ENCODE results near the gene NMRAL1.

Gene NMRAL1

DNA sequence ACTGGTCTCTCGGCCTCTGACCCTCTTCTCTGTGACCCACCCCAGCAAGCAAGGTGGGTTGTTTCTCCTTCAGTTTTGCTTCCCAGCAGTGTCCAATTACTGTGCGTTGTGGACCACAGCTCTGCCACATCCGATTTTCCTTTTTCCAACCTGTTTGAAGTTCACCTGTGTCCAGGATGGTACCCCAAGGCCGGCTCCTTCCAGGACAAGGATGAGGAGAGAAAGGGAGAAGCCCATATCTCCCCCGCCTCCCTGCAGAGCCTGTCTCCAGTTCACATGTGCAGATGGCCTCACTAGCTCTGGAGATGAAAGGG, 13.5 kb downstream of the NMRAL1 start:
- Histone ChIP-seq H3K9me2 (replicated peaks; ENCODE audit: control insufficient read depth, low read length) (no peaks in the 10 kb centered on the region), H3K4me3 (ENCODE audit: low read length) (no peak overlapping the region), H3K79me2 (ENCODE audit: control insufficient read depth, low read length) (no peaks in the 10 kb centered on the region), H3K27me3 (ENCODE audit: control insufficient read depth, low read length) (no peaks in the 10 kb centered on the region), H3K9me3 (ENCODE audit: control insufficient read depth, insufficient read depth, low read length) (no peaks in the 10 kb centered on the region), H4K20me1 (ENCODE audit: control insufficient read depth, insufficient read depth, low read depth, low read length) (no peaks in the 10 kb centered on the region), H3K36me3 (ENCODE audit: control insufficient read depth, low read length) (peaks cover 69% of the 10 kb centered on the region), H3K27ac (ENCODE audit: low read depth, low read length) (no peak overlapping the region), H3K4me1 (ENCODE audit: control insufficient read depth, low read length) (no peaks in the 10 kb centered on the region), H3F3A (ENCODE audit: control insufficient read depth, insufficient read depth) (peaks cover 18% of the 10 kb centered on the region), H3K4me2 (ENCODE audit: low read length) (no peak overlapping the region)
- TF ChIP-seq, protein P1, sequence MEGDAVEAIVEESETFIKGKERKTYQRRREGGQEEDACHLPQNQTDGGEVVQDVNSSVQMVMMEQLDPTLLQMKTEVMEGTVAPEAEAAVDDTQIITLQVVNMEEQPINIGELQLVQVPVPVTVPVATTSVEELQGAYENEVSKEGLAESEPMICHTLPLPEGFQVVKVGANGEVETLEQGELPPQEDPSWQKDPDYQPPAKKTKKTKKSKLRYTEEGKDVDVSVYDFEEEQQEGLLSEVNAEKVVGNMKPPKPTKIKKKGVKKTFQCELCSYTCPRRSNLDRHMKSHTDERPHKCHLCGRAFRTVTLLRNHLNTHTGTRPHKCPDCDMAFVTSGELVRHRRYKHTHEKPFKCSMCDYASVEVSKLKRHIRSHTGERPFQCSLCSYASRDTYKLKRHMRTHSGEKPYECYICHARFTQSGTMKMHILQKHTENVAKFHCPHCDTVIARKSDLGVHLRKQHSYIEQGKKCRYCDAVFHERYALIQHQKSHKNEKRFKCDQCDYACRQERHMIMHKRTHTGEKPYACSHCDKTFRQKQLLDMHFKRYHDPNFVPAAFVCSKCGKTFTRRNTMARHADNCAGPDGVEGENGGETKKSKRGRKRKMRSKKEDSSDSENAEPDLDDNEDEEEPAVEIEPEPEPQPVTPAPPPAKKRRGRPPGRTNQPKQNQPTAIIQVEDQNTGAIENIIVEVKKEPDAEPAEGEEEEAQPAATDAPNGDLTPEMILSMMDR (IDR thresholded peaks at IDR 0.05; ENCODE audit: low read depth, low read length, poor library complexity, severe bottlenecking), result no peak
- no peak for TF ChIP-seq EZH2phosphoT487 (IDR thresholded peaks at IDR 0.05; ENCODE audit: borderline replicate concordance, low read length)

DNA sequence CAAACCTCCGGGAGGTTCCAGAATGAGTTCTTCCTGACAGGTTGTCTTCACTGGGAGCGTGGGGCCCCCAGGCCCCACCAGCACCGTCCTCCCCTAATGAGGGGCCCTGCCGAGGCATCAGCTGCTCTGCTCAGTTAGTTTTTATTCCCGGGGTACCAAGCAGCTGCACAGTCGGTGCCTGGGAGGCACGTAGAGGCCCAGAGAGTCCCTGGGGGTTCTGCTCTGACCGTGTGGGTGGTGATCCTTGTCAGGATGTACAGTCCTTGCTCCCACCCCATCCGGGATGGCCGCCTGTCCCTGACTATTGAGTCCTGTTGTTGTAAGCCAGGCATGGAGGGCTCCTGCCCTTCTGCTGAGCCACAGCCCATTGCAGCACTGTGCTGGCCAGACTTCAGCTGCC, 18.5 kb downstream of the NMRAL1 start:
- TF ChIP-seq, protein P1 (IDR thresholded peaks at IDR 0.05; ENCODE audit: low read depth, low read length, poor library complexity, severe bottlenecking), result no peak
- TF ChIP-seq EZH2phosphoT487 (IDR thresholded peaks at IDR 0.05; ENCODE audit: borderline replicate concordance, low read length), result no peak
- Histone ChIP-seq H3K9me3 (ENCODE audit: control insufficient read depth, insufficient read depth, low read length) (no peaks in the 10 kb centered on the region), H3K36me3 (ENCODE audit: control insufficient read depth, low read length) (peaks cover 82% of the 10 kb centered on the region), H3K4me1 (ENCODE audit: control insufficient read depth, low read length) (no peaks in the 10 kb centered on the region), H3K9me2 (replicated peaks; ENCODE audit: control insufficient read depth, low read length) (no peaks in the 10 kb centered on the region), H3K4me2 (ENCODE audit: low read length) (no peak overlapping the region), H3K79me2 (ENCODE audit: control insufficient read depth, low read length) (peaks cover 4% of the 10 kb centered on the region), H4K20me1 (ENCODE audit: control insufficient read depth, insufficient read depth, low read depth, low read length) (no peaks in the 10 kb centered on the region), H3K27me3 (ENCODE audit: control insufficient read depth, low read length) (no peaks in the 10 kb centered on the region), H3K27ac (ENCODE audit: low read depth, low read length) (no peak overlapping the region), H3F3A (ENCODE audit: control insufficient read depth, insufficient read depth) (peaks cover 15% of the 10 kb centered on the region), H3K4me3 (ENCODE audit: low read length) (no peak overlapping the region)

DNA sequence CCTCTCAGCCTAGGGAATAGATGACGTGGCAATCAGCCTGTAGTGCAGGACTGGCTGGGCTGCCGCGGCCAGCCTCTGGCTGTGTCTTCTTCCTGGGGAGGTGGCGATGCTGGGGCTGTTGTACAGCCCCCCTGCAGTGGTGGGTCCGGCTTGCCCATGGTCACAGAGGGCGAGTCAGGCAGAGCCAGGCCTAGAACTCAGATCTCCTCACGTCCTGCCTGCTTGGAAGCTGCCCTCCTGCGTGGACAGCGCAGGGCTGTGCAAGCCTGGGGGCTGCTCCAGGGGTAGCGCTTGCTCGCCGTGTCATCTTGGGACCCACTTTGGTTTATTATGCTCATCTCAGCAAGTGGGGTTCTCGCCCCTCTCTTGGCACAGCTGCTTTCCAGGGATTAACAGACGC, 19.3 kb downstream of the NMRAL1 start:
- Histone ChIP-seq H3K4me3 (ENCODE audit: low read length) (no peak overlapping the region), H3K4me1 (ENCODE audit: control insufficient read depth, low read length) (no peaks in the 10 kb centered on the region), H3K9me3 (ENCODE audit: control insufficient read depth, insufficient read depth, low read length) (no peaks in the 10 kb centered on the region), H3K4me2 (ENCODE audit: low read length) (no peak overlapping the region), H3K9me2 (replicated peaks; ENCODE audit: control insufficient read depth, low read length) (no peaks in the 10 kb centered on the region), H3K27ac (ENCODE audit: low read depth, low read length) (no peak overlapping the region), H3K36me3 (ENCODE audit: control insufficient read depth, low read length) (peaks cover 88% of the 10 kb centered on the region), H3F3A (ENCODE audit: control insufficient read depth, insufficient read depth) (peaks cover 13% of the 10 kb centered on the region), H3K79me2 (ENCODE audit: control insufficient read depth, low read length) (peaks cover 4% of the 10 kb centered on the region), H4K20me1 (ENCODE audit: control insufficient read depth, insufficient read depth, low read depth, low read length) (no peaks in the 10 kb centered on the region), H3K27me3 (ENCODE audit: control insufficient read depth, low read length) (no peaks in the 10 kb centered on the region)
- no peak for TF ChIP-seq EZH2phosphoT487 (IDR thresholded peaks at IDR 0.05; ENCODE audit: borderline replicate concordance, low read length)
- TF ChIP-seq, protein P1 (IDR thresholded peaks at IDR 0.05; ENCODE audit: low read depth, low read length, poor library complexity, severe bottlenecking), result no peak

DNA sequence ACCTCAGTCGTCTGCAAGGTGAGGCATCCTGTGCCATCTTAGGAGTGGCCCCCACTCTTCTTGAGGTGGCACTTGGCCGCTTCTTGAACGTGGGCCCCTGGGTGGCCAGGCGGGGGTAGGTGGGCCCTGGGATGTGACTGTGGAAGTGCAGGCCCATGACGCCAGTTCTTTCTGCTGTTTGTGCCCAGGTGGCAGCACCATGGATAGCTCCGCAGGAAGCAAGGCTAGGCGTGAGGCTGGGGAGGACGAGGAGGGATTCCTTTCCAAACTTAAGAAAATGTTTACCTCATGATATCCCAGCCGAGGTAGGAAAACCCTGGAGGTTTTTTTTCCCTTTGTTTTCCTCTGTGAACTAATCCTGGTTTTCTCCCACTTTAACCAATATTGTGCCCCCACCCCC, 19.8 kb downstream of the NMRAL1 start:
- peaks cover 10% of the 10 kb centered on the region for H3F3A ChIP-seq (ENCODE audit: control insufficient read depth, insufficient read depth)
- TF ChIP-seq, protein P1 (IDR thresholded peaks at IDR 0.05; ENCODE audit: low read depth, low read length, poor library complexity, severe bottlenecking), result no peak
- no peak for TF ChIP-seq EZH2phosphoT487 (IDR thresholded peaks at IDR 0.05; ENCODE audit: borderline replicate concordance, low read length)
- no peaks in the 10 kb centered on the region for H3K27me3 ChIP-seq (ENCODE audit: control insufficient read depth, low read length)
- H3K9me3 ChIP-seq (ENCODE audit: control insufficient read depth, insufficient read depth, low read length), result no peaks in the 10 kb centered on the region
- H3K4me1 ChIP-seq (ENCODE audit: control insufficient read depth, low read length), result no peaks in the 10 kb centered on the region
- H4K20me1 ChIP-seq (ENCODE audit: control insufficient read depth, insufficient read depth, low read depth, low read length), result no peaks in the 10 kb centered on the region
- peaks cover 88% of the 10 kb centered on the region for H3K36me3 ChIP-seq (ENCODE audit: control insufficient read depth, low read length)
- no peak overlapping the region for H3K4me3 ChIP-seq (ENCODE audit: low read length)
- no peaks in the 10 kb centered on the region for H3K9me2 ChIP-seq (replicated peaks; ENCODE audit: control insufficient read depth, low read length)
- H3K27ac ChIP-seq (ENCODE audit: low read depth, low read length), result no peak overlapping the region
- H3K4me2 ChIP-seq (ENCODE audit: low read length), result no peak overlapping the region
- peaks cover 4% of the 10 kb centered on the region for H3K79me2 ChIP-seq (ENCODE audit: control insufficient read depth, low read length)

Data from DOHH2 (cell line).